ENCODE measurements around the gene MED19. TPM values are rescaled to one million over a fixed set of nuclear protein-coding genes. Genes with fewer than 3 reads are reported as not detected.

The MED19 gene
- 15.2 and 16.0 TPM in 2 replicates for total RNA-seq
- 28.9 and 31.4 TPM in 2 replicates for polyA plus RNA-seq
- polyA plus RNA-seq (2012), result 21.2 and 24.4 TPM in 2 replicates
- 2.1 and 4.4 TPM in 2 replicates for polyA minus RNA-seq (ENCODE audit: low replicate concordance)

GRCh38 chr11:57711414-57712255, at the start of gene MED19:
TSS of gene MED19 (minus strand) at chr11:57712215. CDS start at chr11:57712179, 36 bp downstream.
- H4K20me1 ChIP-seq (ENCODE audit: control insufficient read depth, extremely low read depth, insufficient read depth, low read length), result no peaks in the 10 kb centered on the region
- H3K36me3 ChIP-seq (ENCODE audit: control insufficient read depth, insufficient read depth, low read length), result no peaks in the 10 kb centered on the region
- no peaks in the 10 kb centered on the region for H3K27me3 ChIP-seq (ENCODE audit: control insufficient read depth, insufficient read depth, low read length)
- H3K4me2 ChIP-seq (ENCODE audit: extremely low read depth, insufficient read depth, low read length), result peak within 1 kb of the TSS; percentile 97
- peak within 1 kb of the TSS; percentile 95 to 100 (median 99) for H3K4me3 ChIP-seq (replicated peaks in 1 of 4; ENCODE audit: control extremely low read depth in 1 of 4, insufficient read depth in 1 of 4, low read depth in 3 of 4, low read length in 4 of 4)
- no peaks in the 10 kb centered on the region for H3K9me3 ChIP-seq (ENCODE audit: control insufficient read depth, insufficient read depth, low read depth, low read length)
- H3K27ac ChIP-seq (ENCODE audit: insufficient read depth, low read length), result peak within 1 kb of the TSS; percentile 95
- H3K79me2 ChIP-seq (ENCODE audit: control insufficient read depth, insufficient read depth, low read length), result peaks cover 52% of the 10 kb centered on the region
- H3K4me1 ChIP-seq (ENCODE audit: control insufficient read depth, extremely low read depth, insufficient read depth, low read length), result peaks cover 6% of the 10 kb centered on the region
- TF ChIP-seq, protein P1, sequence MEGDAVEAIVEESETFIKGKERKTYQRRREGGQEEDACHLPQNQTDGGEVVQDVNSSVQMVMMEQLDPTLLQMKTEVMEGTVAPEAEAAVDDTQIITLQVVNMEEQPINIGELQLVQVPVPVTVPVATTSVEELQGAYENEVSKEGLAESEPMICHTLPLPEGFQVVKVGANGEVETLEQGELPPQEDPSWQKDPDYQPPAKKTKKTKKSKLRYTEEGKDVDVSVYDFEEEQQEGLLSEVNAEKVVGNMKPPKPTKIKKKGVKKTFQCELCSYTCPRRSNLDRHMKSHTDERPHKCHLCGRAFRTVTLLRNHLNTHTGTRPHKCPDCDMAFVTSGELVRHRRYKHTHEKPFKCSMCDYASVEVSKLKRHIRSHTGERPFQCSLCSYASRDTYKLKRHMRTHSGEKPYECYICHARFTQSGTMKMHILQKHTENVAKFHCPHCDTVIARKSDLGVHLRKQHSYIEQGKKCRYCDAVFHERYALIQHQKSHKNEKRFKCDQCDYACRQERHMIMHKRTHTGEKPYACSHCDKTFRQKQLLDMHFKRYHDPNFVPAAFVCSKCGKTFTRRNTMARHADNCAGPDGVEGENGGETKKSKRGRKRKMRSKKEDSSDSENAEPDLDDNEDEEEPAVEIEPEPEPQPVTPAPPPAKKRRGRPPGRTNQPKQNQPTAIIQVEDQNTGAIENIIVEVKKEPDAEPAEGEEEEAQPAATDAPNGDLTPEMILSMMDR (conservative IDR thresholded peaks at IDR 0.05 in 1 of 2, IDR thresholded peaks at IDR 0.05 in 1 of 2; ENCODE audit: low read depth in 1 of 2, low read length in 2 of 2), result no peak
- peak within 1 kb of the TSS; percentile 96 for H2AFZ ChIP-seq (ENCODE audit: low read length)
- peak within 1 kb of the TSS; percentile 87 for H3K9ac ChIP-seq (ENCODE audit: insufficient read depth, low read length)
- peak; percentile 71 to 79 for DNase-seq (ENCODE audit: low read depth in 2 of 2)

DNA sequence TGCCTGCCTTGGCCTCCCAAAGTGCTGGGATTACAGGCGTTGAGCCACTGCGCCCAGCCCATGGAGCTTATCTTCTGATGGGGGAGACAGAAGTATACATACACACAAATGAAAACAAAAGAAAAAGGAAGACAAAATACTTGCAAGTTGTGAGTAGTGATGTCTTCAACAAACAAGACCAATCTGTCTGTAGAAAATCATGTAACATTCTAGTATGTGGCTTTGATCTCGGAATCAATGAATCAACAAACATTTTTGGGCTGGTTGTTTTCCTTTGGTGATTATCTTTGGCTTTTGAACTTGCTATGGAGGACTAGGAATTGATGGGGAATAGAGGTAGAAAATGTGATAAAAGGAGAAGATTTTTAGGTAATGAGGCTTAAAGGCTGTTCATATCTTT, 46.2 kb upstream of the MED19 start:
- Histone ChIP-seq H3K79me2 (ENCODE audit: control insufficient read depth, insufficient read depth, low read length) (peaks cover 14% of the 10 kb centered on the region), H2AFZ (ENCODE audit: low read length) (no peak overlapping the region), H4K20me1 (ENCODE audit: control insufficient read depth, extremely low read depth, insufficient read depth, low read length) (no peaks in the 10 kb centered on the region), H3K27me3 (ENCODE audit: control insufficient read depth, insufficient read depth, low read length) (no peaks in the 10 kb centered on the region), H3K4me3 (replicated peaks in 1 of 4; ENCODE audit: control extremely low read depth in 1 of 4, insufficient read depth in 1 of 4, low read depth in 3 of 4, low read length in 4 of 4) (no peak overlapping the region), H3K4me2 (ENCODE audit: extremely low read depth, insufficient read depth, low read length) (no peak overlapping the region), H3K36me3 (ENCODE audit: control insufficient read depth, insufficient read depth, low read length) (no peaks in the 10 kb centered on the region), H3K9me3 (ENCODE audit: control insufficient read depth, insufficient read depth, low read depth, low read length) (no peaks in the 10 kb centered on the region), H3K4me1 (ENCODE audit: control insufficient read depth, extremely low read depth, insufficient read depth, low read length) (no peaks in the 10 kb centered on the region), H3K27ac (ENCODE audit: insufficient read depth, low read length) (no peak overlapping the region), H3K9ac (ENCODE audit: insufficient read depth, low read length) (no peak overlapping the region)
- no peak for DNase-seq (ENCODE audit: low read depth in 2 of 2)
- TF ChIP-seq EZH2 (IDR thresholded peaks at IDR 0.05; ENCODE audit: low read length, missing control alignments), result no peak
- TF ChIP-seq, protein P1 (conservative IDR thresholded peaks at IDR 0.05 in 1 of 2, IDR thresholded peaks at IDR 0.05 in 1 of 2; ENCODE audit: low read depth in 1 of 2, low read length in 2 of 2), result no peak

DNA sequence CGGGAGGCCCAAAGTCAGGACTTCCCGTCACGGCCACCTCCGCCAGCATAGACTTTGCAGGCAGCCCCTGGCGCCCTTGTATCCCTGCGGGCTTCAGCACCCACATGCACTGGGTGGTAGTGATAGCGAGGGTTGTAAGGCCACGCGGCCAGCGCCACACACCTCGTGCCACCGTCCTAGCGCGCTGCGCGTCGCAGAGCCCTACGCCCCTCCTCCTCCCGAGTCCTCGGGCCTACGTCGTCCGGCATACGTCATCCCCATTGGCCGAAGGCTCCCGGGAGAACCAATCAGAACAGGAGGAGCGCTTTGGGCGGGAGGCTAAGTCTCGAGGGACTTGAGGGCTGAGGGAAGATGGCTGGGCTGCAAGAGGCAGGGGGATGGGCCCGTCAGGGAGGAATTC, 40.9 kb upstream of the MED19 start:
- Histone ChIP-seq H2AFZ (ENCODE audit: low read length) (no peak overlapping the region), H3K9ac (ENCODE audit: insufficient read depth, low read length) (no peak overlapping the region), H3K4me3 (replicated peaks in 1 of 4; ENCODE audit: control extremely low read depth in 1 of 4, insufficient read depth in 1 of 4, low read depth in 3 of 4, low read length in 4 of 4) (no peak overlapping the region), H3K4me2 (ENCODE audit: extremely low read depth, insufficient read depth, low read length) (no peak overlapping the region), H3K27ac (ENCODE audit: insufficient read depth, low read length) (no peak overlapping the region), H3K4me1 (ENCODE audit: control insufficient read depth, extremely low read depth, insufficient read depth, low read length) (no peaks in the 10 kb centered on the region), H3K27me3 (ENCODE audit: control insufficient read depth, insufficient read depth, low read length) (no peaks in the 10 kb centered on the region), H3K79me2 (ENCODE audit: control insufficient read depth, insufficient read depth, low read length) (no peaks in the 10 kb centered on the region), H3K9me3 (ENCODE audit: control insufficient read depth, insufficient read depth, low read depth, low read length) (no peaks in the 10 kb centered on the region), H3K36me3 (ENCODE audit: control insufficient read depth, insufficient read depth, low read length) (no peaks in the 10 kb centered on the region), H4K20me1 (ENCODE audit: control insufficient read depth, extremely low read depth, insufficient read depth, low read length) (no peaks in the 10 kb centered on the region)
- DNase-seq (ENCODE audit: low read depth in 2 of 2), result no peak
- TF ChIP-seq, protein P1 (conservative IDR thresholded peaks at IDR 0.05 in 1 of 2, IDR thresholded peaks at IDR 0.05 in 1 of 2; ENCODE audit: low read depth in 1 of 2, low read length in 2 of 2), result no peak
- TF ChIP-seq EZH2 (IDR thresholded peaks at IDR 0.05; ENCODE audit: low read length, missing control alignments), result no peak

Data from fibroblast of lung (primary cell).